ENCODE results near the gene BANP. TPM values are rescaled to one million over a fixed set of nuclear protein-coding genes. Genes with fewer than 3 reads are reported as not detected.
A peak's percentile ranks its signal among the peaks of the same experiment; 100 is the strongest.
"Not testable (repeated sequence)": the region's sequence is repeated elsewhere in the genome, so short reads cannot be mapped to it uniquely, and the experiment has no call there.

BANP gene
- total RNA-seq, 2 donors from 2014 or later = 14.7 to 20.9 TPM

DNA sequence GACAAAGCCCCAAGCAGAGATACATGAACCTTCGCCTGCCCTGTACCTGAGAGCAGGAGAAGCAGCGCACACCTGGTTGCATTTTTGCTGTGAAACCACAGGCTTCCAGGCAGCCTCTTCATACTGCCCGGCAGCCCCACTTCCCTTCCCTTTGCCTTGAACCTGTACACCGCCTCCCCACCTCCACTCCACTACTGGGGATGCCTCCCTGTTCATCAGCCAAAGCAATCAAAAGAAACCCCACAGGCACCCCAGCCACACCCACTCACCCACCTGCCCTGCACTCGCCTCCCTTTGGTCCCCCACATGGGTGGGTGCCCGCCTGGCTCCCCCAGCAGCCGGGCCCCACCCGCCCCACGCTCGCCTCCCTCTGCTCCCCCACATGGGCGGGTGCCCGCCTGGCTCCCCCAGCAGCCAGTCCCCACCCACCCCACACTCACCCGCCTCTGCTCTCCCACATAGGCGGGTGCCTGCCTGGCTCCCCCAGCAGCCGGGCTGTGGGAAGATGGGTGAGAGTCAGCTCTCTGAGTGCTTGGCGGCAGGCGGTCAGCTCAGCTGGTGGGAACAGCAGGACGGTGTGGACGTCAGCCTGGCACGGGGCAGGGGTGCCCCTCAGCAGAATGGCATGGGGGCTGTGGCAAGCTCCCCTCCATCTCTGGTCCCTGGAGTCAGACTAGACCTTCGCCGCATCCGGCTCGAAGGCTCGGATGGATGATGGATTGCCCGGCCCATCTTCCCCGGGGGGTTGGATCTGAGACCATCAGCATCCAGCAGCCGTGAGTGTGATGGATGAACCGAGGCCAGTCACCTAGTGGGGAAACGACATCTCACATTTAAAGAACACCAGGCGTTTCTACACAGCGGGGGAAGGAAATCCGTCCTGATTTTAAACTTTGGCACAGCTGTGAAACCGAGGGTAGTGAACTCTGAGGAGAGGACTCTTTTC, 135.6 kb downstream of the BANP start:
- intact Hi-C loops (cut with DNase I) = no loop called here
- DNase-seq (ENCODE audit: low spot score) = peak; percentile 82

GRCh38 chr16:88087517-88087877, 136.3 kb downstream of the BANP start:
- intact Hi-C loops (cut with DNase I) = no loop called here
- peak; percentile 60 for DNase-seq (ENCODE audit: low spot score)

- intact Hi-C loops (cut with DNase I) = no loop called here
- DNase-seq (ENCODE audit: low spot score) = peak; percentile 85
Observed at GRCh38 chr16:88088161-88088581, 136.9 kb downstream of the BANP start.

DNA sequence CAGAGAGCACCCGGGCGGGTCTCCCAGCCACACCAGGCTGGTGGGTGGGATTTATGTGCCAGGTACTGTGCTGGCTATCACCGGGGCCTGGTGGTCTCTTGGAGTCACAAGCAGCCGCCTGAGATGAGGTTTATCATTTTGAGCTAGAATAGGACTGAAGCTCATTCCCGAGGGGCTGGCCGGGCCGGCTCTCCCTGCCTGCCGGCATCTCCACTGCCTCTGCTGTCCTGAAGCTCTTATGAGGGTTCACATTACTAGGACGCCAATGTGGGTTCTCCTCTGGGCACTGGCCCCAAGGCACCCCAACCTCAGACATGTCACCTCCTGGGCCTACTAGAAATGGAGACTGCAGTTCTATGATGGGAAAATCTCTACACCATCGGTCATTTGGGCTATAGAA, 137.4 kb downstream of the BANP start:
- intact Hi-C loops (cut with DNase I) = not testable (repeated sequence)
- peak; percentile 82 for DNase-seq (ENCODE audit: low spot score)

DNA sequence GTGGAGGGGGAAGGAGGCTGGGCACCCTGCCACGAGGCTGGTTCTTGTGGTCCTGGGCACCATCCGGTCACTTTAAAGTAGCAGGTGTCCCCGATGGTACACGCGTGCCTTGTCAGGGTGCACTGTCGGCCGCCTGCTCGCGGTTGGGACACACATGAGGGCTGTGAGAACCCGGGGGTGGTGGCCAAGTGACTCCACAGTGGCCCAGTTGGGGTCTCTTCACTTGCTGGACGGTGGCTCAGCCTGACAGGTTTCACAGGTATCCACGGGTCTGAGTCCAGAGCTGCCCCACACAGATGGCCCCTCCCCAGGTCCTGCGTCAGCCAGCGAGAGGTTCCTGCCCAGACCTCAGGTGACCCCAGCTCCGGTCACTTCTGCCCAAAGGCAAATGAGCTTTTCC, 137.8 kb downstream of the BANP start:
- peak; percentile 76 for DNase-seq (ENCODE audit: low spot score)

DNA sequence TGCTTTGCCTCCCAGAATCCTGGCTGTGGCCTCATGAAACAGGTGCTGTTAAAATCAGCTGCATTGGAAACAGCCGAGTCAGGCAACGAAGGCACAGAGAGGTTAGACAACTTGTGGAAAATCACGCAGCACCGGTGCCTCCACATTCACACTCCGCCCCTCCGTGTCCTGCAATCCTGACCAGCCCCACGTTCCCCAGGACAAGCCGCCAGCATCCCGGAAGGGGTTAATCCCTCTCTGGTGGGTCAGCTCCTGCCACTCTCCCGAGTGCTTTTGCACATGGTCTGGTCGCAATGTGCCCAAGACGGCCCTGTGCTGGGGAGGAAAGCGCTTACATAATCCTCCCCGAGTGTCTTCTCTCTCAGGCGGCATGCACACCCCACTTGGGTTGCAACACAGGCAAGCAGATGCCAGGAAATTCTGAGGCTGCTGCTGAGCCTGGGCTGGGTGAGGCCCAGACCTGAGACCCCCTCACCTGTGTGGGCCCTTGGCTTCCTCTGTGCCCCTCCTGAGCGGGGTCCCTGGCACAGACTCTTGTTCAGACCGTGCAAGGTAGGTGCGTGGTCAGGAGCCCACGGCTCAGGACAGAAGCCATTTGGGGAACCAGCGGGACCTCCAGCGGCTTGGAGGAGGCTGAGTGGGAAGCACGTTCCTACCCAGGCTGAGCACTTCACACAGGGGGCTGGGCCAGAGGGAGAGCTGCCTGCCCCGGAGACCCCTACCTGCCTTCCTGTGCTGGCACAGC, 138.6 kb downstream of the BANP start:
- peak; percentile 82 for DNase-seq (ENCODE audit: low spot score)
- intact Hi-C loops (cut with DNase I) = not testable (repeated sequence)

More for the DNA sequence above, 137.8 kb downstream of the BANP start:
- intact Hi-C loops (cut with DNase I) = not testable (repeated sequence)

DNA sequence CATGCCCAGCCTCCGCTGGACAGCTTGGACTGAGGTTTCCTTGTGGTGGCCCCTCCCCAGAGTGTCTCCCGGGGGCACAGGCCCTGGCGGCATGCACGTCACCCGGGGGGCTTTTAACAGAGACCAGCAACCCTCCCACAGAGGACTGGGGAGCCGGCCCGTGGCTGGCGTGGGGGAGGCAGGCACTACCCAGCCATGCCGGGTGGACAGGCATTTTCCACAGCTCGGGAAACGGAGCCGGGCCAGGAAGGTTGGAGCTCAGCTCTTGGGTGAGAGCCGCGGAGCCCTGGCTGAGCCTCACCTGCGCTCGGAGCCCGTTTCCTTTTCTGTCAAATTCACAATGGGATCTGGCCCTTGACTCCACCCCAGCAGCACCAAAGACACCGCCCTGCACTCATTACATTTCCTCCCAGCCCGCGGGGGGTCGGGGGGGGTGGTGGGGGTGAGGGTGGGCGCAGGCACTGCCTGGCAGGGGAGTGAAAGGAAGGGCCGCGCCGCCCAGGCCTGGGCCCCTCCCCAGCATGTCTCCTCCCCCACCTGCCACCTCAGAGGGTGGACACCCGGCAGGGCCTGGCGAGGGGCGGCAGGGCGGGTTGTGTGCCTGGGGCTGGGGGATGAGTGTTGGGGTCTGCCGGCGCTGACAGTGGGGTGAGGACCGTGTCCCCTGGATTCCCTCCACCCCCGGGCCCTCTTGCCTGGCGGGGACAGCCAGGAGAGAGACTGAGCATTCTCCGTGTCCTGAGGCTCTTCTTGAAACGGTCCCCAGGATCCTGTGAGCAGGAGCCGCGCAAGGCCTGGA, 139.3 kb downstream of the BANP start:
- peak; percentile 41 for DNase-seq (ENCODE audit: low spot score)
- intact Hi-C loops (cut with DNase I) = not testable (repeated sequence)

GRCh38 chr16:88091221-88091971, 140.2 kb downstream of the BANP start:
- DNase-seq (ENCODE audit: low spot score) = peak; percentile 85
- intact Hi-C loops (cut with DNase I) = not testable (repeated sequence)

- intact Hi-C loops (cut with DNase I); DNase-seq (ENCODE audit: low spot score): not testable (repeated sequence)
Observed at GRCh38 chr16:88091972-88092302, 140.7 kb downstream of the BANP start.

DNA sequence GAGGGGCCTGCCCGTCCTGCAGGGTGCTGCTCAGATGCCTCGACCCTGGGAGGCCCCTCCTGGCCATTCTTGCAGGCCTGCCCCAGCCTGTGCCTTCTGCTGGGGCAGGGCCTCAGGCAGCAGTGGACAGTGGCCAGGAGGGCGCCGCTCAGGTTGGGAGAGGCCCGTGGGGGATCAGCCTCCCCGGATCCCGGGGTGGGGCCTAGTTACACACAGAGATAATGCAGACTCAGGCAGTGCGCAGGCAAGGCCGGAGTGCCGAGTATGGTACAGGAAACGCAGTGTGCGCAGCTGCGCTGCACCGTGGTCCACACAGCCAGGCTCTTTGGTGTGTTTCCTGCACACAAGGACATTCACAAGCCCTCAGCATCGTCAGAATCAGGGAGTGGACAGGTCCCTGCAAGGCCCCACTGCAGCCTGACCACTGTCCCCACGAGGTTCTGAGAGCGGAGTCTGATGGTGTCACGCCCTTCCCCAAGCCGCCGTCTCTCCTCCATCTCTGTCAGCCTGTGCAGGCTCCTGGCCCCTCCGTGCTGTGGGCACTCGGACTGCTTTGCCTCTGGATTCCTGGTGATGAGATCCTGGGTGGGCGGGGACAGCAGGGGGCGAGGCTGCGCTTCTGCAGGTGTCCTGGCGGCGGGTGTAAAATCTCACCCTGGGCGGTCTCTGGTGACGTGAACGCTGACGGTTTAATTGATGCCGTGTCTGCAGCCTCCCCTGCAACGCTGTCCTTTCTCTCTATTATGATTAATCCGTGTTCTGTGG, 141.7 kb downstream of the BANP start:
- intact Hi-C loops (cut with DNase I) = not testable (repeated sequence)
- DNase-seq (ENCODE audit: low spot score) = peak; percentile 46

GRCh38 chr16:88093556-88094252, 142.5 kb downstream of the BANP start:
- DNase-seq (ENCODE audit: low spot score) = peak; percentile 74
- intact Hi-C loops (cut with DNase I) = not testable (repeated sequence)

- intact Hi-C loops (cut with DNase I) = not testable (repeated sequence)
- peak; percentile 82 for DNase-seq (ENCODE audit: low spot score)
Observed at GRCh38 chr16:88094253-88094575, 143.0 kb downstream of the BANP start.

DNA sequence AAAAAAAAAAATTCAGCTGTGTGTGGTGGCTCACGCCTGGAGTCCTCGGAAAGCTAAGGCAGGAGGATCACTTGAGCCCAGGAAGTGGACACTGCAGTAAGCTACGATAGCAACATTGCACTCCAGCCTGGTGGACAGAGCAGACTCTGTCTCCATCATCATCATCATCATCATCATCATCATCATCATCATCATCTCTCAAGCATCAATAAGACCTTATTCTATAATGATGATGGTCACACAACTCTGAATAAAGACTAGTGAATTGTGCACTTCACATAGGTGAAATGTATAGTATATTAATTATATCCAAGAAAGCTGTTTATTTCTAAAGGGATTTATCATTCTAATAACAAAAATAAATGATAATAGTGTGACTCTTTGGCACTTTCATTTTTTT, 143.7 kb downstream of the BANP start:
- DNase-seq (ENCODE audit: low spot score); intact Hi-C loops (cut with DNase I): not testable (repeated sequence)

- intact Hi-C loops (cut with DNase I) = not testable (repeated sequence)
- peak; percentile 23 for DNase-seq (ENCODE audit: low spot score)
Observed at GRCh38 chr16:88096659-88097058, 145.4 kb downstream of the BANP start.

GRCh38 chr16:88098731-88099562, 147.7 kb downstream of the BANP start:
- intact Hi-C loops (cut with DNase I) = not testable (repeated sequence)
- DNase-seq (ENCODE audit: low spot score) = peak; percentile 53

GRCh38 chr16:88099563-88099890, 148.3 kb downstream of the BANP start:
- peak; percentile 76 for DNase-seq (ENCODE audit: low spot score)
- intact Hi-C loops (cut with DNase I) = no loop called here

- intact Hi-C loops (cut with DNase I) = not testable (repeated sequence)
- peak; percentile 51 for DNase-seq (ENCODE audit: low spot score)
Observed at GRCh38 chr16:88099956-88100355, 148.7 kb downstream of the BANP start.
